Activated T-cell treated with anti-CD3 and anti-CD28 coated beads, Interleukin-2, amount 50 U/mL, for 1 hour (primary cell): Measurements from ENCODE around the gene CCDC142.
A peak's percentile ranks its signal among the peaks of the same experiment; 100 is the strongest.

Experiments used
- DNase-seq: peaks from one replicate; pipeline ENCODE4 v3.0.0-alpha.2; 2020

The CCDC142 gene, protein sequence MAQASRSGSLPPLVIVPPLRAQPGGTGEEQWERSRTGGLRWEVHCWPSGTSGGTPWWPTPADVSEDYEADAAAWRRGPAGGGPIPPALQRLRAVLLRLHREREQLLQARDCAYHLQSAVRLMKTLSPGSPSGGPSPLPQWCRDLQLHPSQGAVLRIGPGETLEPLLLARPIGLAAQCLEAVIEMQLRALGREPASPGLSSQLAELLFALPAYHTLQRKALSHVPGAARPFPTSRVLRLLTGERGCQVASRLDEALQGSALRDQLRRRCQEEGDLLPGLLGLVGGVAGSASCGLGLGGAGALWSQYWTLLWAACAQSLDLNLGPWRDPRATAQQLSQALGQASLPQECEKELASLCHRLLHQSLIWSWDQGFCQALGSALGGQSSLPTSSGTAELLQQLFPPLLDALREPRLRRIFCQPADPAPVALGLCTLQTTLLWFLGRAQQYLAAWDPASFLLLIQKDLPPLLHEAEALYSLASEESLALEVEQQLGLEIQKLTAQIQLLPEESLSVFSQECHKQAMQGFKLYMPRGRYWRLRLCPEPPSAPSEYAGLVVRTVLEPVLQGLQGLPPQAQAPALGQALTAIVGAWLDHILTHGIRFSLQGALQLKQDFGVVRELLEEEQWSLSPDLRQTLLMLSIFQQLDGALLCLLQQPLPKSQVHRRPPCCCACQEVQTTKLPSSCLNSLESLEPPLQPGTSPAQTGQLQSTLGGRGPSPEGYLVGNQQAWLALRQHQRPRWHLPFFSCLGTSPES

DNA sequence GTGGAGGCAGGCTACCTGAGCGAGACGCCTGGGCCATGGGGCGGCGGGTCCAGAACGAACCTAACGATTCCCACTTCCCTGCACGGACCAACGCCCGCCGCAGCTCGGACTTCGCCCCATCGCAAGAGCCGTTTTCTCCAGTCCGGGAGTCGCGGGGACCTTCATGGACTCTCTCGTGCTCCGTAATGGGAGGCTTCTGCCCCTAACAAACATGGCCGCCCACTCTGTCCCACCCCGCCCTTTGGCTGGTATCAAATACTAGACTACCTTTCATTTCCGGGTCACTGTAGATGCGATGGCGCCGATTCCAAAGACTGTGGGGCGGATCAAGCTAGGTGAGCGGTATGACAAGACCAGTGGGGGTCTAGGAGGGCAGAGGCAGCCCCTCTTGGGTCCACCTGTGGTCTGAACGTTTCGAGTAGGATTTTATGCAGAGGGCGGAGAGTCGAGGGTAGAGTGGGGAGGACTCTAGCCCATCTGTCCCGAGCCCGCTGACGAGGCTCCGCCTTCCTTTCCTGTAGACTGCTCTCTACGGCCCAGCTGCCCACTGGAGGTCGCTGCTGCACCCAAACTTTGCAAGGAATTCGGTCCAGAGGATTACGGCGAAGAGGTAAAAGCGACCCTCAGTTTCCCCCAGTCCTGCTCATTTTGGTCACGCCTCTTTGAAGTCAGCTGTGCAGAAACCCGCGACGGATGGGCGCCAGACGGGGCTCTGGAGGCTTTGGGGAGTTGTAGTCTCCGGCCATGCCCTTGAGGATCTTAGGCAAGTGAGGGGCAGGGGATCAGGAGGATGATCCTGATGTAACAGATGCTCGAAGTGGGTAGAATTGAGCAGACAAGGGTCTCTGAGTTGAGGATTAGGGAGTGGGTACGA, at the start of gene CCDC142, which contains the start of gene TTC31:
TSS of gene CCDC142 (minus strand) at position 198 of the 874 bp plus-strand sequence. CDS start at position 37, 161 bp downstream.
TSS of gene TTC31 (plus strand) at position 281 of the 874 bp plus-strand sequence. CDS start at position 296, 15 bp downstream.
- DNase-seq: peak; percentile 89

DNA sequence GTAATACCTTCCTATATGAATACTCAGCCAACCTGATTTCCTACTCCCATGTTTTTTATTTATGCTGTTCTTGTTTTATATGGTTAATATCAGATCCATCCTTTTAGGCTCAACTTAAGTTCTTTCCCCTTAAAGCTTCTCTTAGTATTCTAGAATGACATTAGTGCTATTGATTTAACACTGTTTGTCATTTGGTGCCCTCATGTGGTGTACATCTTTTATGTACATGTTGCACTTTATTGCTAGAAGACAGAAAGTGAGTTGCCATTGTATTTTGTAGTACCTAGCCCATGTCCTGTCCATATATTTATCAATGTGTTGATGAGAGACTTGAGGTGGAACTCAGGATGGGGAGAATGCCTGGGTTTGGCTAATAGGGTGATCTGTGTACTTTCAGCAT, 49.4 kb upstream of the CCDC142 start:
- DNase-seq: no peak

DNA sequence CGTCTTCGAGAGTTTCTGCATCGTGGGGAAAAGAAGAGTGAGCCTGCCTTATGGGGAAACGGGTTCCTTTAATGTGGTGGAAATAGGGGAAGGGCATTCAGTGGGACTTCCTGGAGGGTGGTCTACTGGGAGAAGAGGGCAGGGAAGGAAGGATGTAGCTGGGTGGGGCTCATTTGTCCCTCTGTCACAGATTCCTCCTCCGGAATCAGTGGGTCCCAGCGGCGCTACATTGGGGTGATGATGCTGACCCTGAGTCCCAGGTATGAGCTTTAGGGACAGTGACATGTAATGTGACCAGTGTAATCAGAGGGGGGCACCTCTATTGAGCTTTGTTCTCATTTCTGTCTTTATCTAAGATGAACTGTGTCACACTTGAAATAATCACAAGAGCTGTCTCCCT, 48.9 kb upstream of the CCDC142 start:
- DNase-seq: no peak

DNA sequence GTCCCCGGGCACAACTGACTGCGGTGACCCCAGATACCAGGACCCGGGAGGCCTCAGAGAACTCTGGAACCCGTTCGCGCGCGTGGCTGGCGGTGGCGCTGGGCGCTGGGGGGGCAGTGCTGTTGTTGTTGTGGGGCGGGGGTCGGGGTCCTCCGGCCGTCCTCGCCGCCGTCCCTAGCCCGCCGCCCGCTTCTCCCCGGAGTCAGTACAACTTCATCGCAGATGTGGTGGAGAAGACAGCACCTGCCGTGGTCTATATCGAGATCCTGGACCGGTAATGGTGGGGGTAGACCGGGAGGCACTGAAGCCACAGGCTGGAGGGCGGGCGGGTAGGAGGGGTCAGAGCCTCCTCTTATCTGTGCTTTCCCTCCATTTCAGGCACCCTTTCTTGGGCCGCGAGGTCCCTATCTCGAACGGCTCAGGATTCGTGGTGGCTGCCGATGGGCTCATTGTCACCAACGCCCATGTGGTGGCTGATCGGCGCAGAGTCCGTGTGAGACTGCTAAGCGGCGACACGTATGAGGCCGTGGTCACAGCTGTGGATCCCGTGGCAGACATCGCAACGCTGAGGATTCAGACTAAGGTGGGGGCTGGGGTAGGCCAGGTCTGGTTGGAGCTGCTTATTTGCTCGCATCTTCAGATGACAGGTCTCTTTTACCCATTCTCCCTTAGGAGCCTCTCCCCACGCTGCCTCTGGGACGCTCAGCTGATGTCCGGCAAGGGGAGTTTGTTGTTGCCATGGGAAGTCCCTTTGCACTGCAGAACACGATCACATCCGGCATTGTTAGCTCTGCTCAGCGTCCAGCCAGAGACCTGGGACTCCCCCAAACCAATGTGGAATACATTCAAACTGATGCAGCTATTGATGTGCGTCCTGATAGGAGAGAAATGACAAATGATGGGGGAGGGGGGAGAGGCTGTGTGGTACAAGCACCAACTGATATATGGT, 47.7 kb upstream of the CCDC142 start:
- peak; percentile 60 for DNase-seq

DNA sequence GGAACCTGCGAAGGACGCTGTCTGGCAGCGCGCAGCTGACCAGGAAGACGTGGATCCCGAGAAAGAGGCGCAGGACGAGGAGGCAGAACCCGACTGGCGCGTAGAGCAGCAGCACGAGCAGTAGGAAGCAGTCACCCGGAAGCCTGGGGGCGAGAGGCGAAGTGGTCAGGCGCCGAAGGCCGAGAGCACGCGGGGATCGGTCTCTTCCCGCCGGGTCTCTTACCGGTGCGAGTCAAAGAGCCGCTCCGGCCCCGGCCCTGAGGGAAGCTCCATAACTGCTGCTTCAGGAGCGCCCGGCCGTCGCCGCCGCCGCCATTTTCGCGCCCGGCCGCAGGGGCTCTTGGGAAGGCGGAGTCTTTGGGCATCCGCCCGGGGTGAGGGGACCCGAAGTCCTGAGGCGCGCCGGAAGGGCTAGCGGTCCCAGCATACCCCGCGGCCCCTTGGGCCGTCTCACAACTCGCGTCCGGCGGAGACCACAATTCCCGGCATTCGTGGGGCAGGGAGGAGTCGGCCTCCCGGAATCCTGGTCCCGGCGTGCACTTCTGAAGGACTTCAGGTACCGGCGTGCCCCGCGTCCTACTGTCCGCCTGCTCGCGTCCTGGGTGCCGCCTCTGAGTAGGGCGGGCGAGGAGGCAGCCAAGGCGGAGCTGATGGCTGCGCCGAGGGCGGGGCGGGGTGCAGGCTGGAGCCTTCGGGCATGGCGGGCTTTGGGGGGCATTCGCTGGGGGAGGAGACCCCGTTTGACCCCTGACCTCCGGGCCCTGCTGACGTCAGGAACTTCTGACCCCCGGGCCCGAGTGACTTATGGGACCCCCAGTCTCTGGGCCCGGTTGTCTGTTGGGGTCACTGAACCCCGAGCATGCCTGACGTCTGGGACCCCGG, 46.8 kb upstream of the CCDC142 start, which contains the start of the genes AUP1 and HTRA2:
TSS of gene AUP1 (minus strand) at position 350 of the 882 bp plus-strand sequence. CDS start at position 273, 77 bp downstream.
TSS of gene HTRA2 (plus strand) at position 577 of the 882 bp plus-strand sequence. CDS start at position 651, 74 bp downstream.
- peak; percentile 85 for DNase-seq

DNA sequence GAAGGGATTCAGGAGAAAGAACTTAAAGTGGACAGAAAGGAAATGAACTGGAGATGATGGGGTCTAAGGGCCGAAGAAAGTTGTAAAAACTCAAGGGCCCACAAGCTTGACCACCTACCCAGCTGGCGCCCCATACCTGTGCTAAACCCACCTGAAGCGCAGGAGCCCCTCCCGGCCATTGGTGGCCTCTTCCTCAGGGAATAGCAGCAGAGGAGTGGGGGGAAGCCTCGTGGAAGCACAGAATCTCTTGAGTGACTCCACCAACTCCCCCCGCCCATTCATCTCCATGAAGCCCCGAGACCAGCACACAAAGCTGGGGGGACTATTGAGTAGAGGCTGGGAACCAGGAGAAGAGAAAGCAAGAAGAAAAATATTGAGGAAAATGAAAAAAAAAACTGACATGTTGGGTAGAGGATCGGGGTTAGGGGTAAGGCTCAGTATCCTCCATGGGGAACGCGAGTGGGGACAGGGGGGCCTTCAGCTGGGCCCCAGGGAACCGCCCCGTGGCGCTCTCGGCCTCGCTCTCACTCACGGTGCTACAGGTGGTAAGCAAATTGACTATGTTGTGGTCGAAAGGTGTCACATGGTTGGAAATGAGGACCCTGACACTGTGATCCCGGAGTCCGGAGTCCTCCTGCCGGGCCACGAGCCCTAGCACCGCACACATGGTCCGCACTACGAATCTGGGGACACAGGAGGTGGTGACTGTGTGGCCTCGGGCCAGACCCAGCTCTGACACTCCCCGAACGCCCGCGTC, 46.0 kb upstream of the CCDC142 start:
- no peak for DNase-seq

DNA sequence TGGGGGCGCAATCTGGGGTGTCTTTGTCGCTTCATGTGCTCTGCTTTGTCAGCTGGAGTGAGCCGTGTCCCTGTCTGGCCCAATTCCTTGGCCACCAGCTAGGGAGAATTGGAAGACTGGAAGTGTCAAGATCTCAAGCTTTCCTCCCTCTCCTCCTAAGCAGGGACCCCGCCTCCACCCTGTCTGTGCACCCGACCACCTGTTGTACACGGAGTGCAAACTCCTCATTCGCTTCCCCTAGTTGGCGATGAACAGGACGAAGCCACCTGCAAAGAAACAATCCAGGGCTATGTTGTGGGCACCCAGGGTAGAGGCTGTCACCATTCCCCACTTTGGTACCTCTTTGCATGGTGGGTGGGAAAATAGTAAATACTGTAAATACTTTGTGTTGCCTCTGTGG, 44.9 kb upstream of the CCDC142 start:
- DNase-seq: no peak

DNA sequence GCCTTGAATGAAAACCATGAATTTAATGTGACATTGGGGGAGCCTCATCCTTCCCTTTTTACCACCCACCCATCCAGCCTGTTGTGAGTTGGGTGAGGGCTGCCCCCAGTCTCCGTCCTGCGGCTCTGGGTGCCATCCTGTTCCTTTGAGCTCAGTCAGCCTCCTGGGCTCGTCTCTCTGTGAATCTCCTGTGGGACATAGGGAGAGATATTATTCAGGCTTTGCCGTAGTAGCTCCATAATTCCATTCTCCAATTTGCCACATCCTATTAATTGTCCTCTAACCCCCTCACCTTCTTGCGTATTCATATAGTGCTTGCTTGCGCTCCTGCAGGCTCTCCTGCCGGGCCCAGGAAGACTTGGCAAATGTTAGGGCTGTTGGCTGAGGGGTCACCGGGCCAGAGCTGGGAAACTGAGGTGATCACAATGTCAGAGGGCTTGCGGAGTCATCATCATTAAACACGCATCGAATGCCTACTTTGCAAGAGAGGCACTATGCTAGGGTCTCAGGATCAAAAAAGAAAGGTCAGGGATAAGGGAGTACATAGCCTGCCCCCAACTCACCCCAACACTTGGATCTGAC, 43.9 kb upstream of the CCDC142 start:
- no peak for DNase-seq

DNA sequence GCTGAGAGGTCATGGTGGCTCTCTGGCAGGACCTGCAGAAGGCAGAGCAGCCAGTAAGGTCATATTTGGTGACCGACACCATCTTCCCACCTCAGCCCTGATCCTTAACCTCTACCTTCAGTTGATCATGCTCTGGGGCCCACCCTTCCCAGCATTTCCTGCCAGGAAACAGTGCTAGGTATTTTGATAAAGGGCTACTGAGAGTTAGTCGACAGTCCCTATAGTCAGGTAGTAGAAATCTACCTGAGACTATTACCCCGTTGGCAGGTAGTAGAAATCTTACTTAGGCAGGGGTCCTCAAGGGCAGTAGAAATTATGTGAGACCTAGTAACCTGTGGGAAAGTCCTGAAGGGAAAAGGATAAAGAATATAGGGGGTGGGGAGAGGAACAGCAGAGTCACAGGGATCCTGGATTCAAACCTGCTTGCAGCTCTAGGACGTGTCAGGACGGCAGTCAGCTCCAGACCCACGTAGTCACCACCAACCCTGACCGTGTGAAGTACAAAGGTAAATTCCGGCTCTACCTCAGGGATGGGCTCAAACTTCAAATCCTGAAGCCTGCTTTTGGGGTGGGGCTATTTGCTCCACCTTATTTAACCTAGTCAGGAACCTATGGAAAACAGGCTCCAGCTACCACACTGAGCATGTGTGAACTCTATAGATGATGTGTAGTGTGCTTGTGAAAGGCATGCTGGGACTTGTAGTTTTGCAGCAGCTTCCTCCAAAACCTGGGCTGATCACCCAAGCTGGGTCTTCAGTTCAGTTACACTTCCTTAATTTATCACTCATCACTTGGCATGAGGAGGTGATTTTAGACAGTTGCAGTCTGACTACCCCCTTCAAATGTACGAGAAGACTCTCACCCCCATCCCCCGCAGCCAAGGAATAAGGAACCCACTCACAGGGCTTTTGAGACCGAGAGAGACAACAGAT, 43.2 kb upstream of the CCDC142 start, which contains the start of gene DQX1:
TSS of gene DQX1 (minus strand) at position 515 of the 932 bp plus-strand sequence. CDS start at position 13, 502 bp downstream.
- no peak for DNase-seq

DNA sequence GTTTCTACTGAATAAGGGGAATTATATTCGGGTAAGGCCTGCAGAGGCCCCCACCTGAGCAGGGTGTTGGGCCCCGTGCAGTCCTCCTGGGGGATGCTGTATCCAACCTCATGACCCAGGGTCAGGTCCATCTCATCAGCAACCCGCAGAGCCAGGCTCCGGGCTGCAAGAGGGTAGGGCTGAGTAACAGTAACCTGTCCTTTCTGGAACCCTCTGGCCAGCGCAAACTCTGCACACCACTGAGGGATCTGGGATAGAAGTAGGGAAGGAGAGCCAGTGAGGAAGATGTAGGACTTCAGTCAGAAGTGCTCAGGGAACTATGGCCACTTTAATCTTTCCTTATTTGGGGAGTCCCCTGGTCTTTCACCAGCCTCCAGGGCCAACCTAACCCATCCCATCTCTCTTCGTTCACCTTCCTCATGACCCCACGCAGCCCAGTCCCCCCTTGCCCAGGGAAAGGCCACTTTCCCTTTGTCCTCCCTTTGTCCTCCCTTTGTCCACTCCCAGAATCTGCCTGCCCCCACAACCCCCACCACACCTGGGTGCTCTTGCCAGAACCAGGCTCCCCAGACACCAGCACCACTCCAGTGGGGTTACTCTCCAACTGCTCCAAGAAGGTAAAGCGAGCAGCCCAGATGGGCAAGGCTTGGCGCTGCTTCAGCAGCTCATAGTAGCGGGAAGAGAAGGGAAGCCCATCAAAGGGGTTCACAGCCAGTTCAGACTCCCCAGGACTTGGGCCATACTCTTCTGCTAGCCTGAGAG, 42.3 kb upstream of the CCDC142 start:
- no peak for DNase-seq

DNA sequence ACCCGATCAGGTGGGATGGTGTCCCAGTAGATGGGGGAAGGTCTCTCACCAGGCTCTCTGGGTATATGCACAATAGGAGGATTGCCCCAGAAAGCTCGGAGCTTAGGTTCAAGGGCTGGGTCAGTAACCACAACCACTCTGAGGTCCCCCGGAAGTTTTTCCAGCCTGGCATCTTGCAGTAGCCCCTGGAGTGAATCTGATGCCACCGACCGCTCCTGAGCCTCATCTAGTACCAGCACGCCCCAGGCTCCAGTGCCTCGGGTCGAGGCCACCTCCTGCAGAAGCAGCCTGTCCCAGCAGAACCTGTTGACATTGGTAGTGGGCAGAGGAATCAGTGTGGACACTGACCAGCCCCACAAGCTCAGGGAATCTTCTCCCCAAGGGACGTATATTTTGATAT, 41.2 kb upstream of the CCDC142 start:
- DNase-seq: no peak

DNA sequence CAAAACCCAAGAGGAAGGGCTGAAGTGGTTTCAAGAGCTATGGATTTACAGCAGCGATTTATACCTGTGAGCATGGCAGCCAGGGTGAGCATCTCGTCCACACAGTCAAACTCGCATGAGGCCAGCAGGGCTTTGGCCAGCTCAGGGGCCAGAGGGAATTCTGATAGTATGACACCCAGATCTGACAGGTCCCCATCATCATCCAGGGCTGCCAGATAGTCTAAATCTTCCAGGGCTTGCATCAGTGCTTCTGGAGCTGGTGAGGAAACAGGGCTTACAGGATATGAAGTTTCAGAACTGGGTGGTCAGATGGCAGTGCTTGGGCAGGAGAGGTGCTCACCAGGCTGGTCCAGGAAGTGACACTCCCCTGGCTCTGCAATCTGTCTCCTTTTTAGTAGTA, 39.7 kb upstream of the CCDC142 start:
- DNase-seq: no peak

DNA sequence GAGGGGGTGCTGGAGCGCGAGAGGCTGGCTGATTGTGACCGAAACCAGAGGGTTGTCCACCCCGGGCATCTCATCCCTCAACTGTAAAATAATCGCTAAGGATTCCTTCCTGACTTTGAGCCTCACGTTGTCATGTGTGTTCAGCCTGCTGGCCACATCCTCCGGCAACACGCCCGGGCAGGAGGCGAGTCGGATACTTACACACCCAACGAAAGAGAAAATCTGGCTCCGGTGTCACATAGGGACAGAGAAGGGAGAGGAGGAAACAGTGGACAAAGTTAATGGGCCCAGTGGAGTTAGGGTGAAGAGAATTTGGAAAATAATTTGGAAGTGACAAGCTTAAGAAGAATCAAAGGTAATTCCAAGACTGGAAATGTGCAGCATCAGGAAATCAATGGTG, 33.9 kb upstream of the CCDC142 start:
- no peak for DNase-seq

DNA sequence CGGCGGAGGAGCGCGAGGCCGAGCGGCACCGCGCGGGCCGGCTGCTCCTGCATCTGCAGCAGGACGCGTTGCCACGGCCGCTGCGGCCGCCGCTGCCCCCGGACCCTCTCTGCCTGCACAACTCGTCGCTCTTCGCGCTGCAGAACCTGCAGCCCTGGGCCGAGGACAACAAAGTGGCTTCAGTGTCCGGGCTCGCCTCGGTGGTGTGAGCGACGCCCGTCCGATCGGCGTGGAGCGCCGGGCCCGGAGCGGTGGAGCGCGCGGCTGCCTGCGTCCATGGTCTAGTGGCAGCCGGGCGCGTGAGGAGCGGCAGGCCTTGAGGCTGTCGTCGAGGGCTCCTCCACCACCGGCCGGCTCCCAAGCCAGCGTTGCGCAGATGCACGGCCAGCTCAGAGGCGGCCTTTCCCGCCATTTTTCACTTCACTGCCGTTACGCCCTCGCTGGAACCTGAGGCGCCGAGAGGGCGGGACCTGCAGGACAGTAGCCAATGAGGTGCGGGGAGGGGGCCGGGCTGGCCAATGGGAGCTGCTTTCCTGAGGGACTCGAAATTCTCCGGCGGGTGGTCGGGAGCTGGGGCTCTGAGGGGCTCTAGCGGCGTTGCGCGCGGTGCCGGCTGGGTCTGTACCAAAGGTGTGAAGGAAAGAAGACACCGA, 33.3 kb upstream of the CCDC142 start:
- peak; percentile 81 for DNase-seq

DNA sequence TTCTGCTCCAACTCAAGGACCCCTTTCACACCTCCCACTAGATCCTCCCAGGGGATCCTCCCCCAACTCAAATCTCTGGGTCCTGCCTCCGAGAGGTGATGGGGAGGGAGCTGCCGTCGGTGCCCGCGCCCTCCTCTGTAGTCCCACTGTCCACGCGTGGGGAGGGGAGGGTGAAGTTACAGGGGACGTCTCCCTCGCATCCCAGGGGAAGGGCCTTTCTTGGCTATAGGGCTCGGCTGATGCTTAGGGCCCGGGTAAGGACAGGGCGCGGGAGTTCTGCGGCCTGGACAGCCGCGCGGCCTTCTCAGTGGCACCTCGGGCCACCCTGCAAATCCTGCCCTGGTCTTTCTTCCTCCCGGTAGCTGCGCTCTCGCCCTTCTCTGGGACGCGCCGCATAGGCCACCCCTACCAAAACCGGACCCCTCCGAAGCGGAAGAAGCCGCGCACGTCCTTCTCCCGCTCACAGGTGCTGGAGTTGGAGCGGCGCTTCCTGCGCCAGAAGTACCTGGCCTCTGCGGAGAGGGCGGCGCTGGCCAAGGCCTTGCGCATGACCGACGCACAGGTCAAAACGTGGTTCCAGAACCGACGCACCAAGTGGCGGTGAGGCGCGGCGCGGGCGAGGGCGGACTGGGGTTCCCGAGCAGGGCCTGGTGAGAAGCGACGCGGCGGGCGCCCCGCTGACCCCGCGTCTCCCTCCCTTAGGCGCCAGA, 32.6 kb upstream of the CCDC142 start:
- DNase-seq: no peak
